Right lobe of liver (tissue), 6 donors: ENCODE measurements around the gene PSMC3IP. TPM values are rescaled to one million over a fixed set of nuclear protein-coding genes. Genes with fewer than 3 reads are reported as not detected.
A peak's percentile ranks its signal among the peaks of the same experiment; 100 is the strongest.

Experiments
- ATAC-seq, 4 donors: fragments of 200-7000 bp; cut with Tn5 transposase; one replicate each; pipeline ENCODE4 v1.9.1; 2020; ENCODE audit warnings: mild to moderate bottlenecking in 4 of 4, moderate library complexity in 4 of 4
- DNase-seq, 3 donors: peaks; one replicate each; pipeline ENCODE4 v3.0.0-alpha.2; 2020
- H3K27ac ChIP-seq, 3 donors: fragments of 200-600 bp; one replicate each; pipeline ENCODE4 v1.8.0; 2022
- H3K27me3 ChIP-seq, 2 donors: fragments of 200-600 bp; one replicate each; pipeline ENCODE4 v1.8.0; 2022
- H3K36me3 ChIP-seq, 4 donors: fragments of 200-600 bp; sonication (generic) in 1 of 4; one replicate each; pipeline versions ENCODE4 v1.5.1 to v1.8.0; 2017 to 2022; ENCODE audit warnings: control low read depth in 1 of 4
- H3K4me1 ChIP-seq, 4 donors: fragments of 200-600 bp; sonication (generic) in 1 of 4; one replicate each; pipeline versions ENCODE4 v1.5.1 to v1.8.0; 2017 to 2022; ENCODE audit warnings: control low read depth in 1 of 4
- H3K4me3 ChIP-seq, 3 donors: fragments of 200-600 bp; one replicate each; pipeline ENCODE4 v1.8.0; 2022
- H3K9me3 ChIP-seq, 4 donors: fragments of 200-600 bp; sonication (generic) in 1 of 4; one replicate each; pipeline versions ENCODE4 v1.5.1 to v1.8.0; 2017 to 2022; ENCODE audit warnings: control low read depth in 1 of 4
- POLR2A ChIP-seq: fragments of 450-650 bp; IDR thresholded peaks from one replicate; pipeline ENCODE4 v1.6.1; 2017; ENCODE audit warnings: antibody characterized with exemption, mild to moderate bottlenecking
- WGBS: methylation state at CpG from one replicate; pipeline ENCODE4 v1.1.6; 2018; ENCODE audit warnings: low coverage, low lambda C conversion rate; ENCODE audit not compliant: insufficient coverage; ENCODE audit errors: missing lambda C conversion rate; 5-methylcytosine and 5-hydroxymethylcytosine counted together
- intact Hi-C, 2 donors: fragments of 100-400 bp; cut with DNase I; formaldehyde crosslinking; loops; one replicate each; pipeline versions ENCODE4 v1.11.2 to v1.14.1; 2022
- total RNA-seq, 6 experiments: library from RNA; depleted of rRNA in 2 of 6; stranded (reverse); fragments of >200 nt in 2 of 6; fragmentation: NEBNext Ultra II Directional in 3 of 6; extraction: Animal tissue kit (Norgen Biotek cat#: 25700) in 3 of 6; gene quantifications; one replicate each; pipeline versions ENCODE4 v1.1.0 to v1.2.4, GENCODE V29; 2016 to 2023
- TF ChIP-seq, protein P1 (sequence below), 4 donors: fragments of 200-600 bp in 3 of 4; fragments of 450-650 bp in 1 of 4; IDR thresholded peaks; one replicate each; pipeline versions ENCODE4 v1.5.1 to v1.8.0; 2016 to 2022; ENCODE audit warnings: antibody characterized with exemption in 4 of 4, mild to moderate bottlenecking in 2 of 4
- donor health status: DM: no; HTN: yes; CAD: no.
- donor health status: DM: no; HTN: no; CAD: no.
- donor health status: DM: no; HTN: no; CAD: no.
- donor health status: DM: no; HTN: yes; CAD: no.
- donor health status: DM: no; HTN: yes; CAD: no.

PSMC3IP gene
- total RNA-seq, 6 experiments from 2014 or later: 0.26 to 2.4 (median 0.76) TPM

DNA sequence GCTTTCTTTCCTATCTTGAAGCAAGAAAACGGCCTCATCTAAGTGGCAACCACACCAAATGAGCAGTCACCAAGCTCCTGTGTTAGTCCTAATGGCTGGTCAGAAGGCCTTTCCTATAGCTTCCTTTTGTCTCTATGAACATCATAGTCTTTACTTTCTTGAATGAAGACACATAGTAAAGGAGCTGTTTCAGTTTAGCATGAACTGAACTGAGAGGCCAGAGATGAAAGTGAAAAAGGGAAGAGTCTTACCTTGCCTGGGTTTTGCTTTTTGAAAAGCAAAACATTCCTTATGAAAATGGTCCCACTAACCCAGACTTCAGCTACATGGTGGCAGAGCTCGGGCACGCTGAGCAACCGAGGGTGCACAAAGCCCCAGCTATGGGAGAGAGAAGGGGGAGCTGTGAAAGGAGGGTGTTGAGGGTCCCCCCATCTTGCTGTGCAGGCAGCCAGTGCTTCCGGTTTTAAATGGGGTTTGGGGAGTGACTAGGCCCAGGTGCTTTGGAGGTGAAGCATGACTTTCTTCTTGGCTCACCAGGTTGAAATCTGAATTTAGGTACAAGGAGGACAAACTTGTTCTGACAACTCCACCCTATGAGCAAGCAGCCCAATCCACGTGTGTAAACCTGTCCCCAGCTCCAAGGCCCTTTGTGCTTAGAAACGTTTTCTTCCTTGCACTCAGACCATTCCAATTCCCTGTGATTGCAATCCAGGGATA lies 9.1 kb upstream of the PSMC3IP start:
- intact Hi-C loops: loop anchor here in 1 of 2 donors (10.0 kb wide), 1 partner anchor 98 kb away; the partner anchor contains the start of genes CCR10 and CNTNAP1
- Histone ChIP-seq H3K27me3 (no peaks in the 10 kb centered on the region), H3K4me1 (no peaks in the 10 kb centered on the region)

DNA sequence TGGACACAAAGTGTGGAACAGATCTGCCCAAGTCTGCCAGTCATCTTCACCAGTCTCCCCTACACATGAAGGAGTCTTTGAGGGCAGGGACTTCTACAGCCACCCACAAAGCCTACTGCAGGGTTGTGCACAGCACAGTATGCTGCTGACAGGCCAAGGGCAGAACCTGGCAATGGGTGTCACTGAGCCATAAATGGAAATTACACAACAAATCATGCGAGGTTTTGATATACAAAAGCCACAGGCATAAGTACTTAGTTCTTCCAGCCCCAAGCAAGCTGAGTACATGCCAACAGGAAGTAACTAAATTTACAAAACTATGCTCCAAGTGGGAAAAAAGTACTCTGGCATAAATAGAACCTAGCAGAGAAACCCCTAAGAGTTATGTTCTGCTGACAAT lies 7.8 kb upstream of the PSMC3IP start:
- DNase-seq (no peak), ATAC-seq (peak; percentile 18 to 67 (median 50))
- H3K36me3 ChIP-seq: peaks cover 9 to 85% (median 37%) of the 10 kb centered on the region in 4 donors
- H3K4me3 ChIP-seq: no peak overlapping the region
- 29% methylated on average over 1 of the region's 1 CpG for WGBS
- no peaks in the 10 kb centered on the region for H3K4me1 ChIP-seq
- no peak for TF ChIP-seq POLR2A
- TF ChIP-seq, protein P1, sequence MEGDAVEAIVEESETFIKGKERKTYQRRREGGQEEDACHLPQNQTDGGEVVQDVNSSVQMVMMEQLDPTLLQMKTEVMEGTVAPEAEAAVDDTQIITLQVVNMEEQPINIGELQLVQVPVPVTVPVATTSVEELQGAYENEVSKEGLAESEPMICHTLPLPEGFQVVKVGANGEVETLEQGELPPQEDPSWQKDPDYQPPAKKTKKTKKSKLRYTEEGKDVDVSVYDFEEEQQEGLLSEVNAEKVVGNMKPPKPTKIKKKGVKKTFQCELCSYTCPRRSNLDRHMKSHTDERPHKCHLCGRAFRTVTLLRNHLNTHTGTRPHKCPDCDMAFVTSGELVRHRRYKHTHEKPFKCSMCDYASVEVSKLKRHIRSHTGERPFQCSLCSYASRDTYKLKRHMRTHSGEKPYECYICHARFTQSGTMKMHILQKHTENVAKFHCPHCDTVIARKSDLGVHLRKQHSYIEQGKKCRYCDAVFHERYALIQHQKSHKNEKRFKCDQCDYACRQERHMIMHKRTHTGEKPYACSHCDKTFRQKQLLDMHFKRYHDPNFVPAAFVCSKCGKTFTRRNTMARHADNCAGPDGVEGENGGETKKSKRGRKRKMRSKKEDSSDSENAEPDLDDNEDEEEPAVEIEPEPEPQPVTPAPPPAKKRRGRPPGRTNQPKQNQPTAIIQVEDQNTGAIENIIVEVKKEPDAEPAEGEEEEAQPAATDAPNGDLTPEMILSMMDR (IDR thresholded peaks at IDR 0.05): no peak
- no peak overlapping the region for H3K27ac ChIP-seq
- no peaks in the 10 kb centered on the region for H3K27me3 ChIP-seq
- intact Hi-C loops: loop anchor here in 1 of 2 donors (10.0 kb wide), 1 partner anchor 99 kb away; the partner anchor contains the start of genes CCR10 and CNTNAP1
- no peaks in the 10 kb centered on the region for H3K9me3 ChIP-seq

More for the DNA sequence above, 9.1 kb upstream of the PSMC3IP start:
- Histone ChIP-seq H3K36me3 (peaks cover 9 to 89% (median 39%) of the 10 kb centered on the region in 4 donors), H3K4me3 (no peak overlapping the region), H3K27ac (no peak overlapping the region), H3K9me3 (no peaks in the 10 kb centered on the region)
- no peak for TF ChIP-seq POLR2A
- TF ChIP-seq, protein P1 (IDR thresholded peaks at IDR 0.05): no peak
- no peak for DNase-seq
- ATAC-seq: no peak
- WGBS: 85% methylated on average over 5 of the region's 7 CpGs

DNA sequence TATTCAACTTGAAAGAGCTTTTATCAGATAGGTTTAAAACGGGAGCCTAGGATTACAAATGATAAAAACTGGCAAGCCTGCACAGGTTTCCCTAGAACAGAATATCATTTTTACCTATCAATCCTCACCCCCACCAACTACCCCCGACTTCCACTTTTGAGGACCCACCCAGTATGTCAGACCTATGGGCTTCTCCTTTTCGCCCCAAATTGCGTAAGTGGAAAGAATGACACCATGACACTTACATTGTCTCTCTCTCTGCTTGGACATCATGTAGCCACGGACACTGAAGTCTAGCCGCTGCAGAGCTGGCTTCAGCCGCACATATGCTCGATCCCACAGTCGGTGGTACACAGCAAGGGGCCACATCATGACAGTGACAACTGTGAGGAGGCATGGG lies 7.4 kb upstream of the PSMC3IP start:
- no peak overlapping the region for H3K4me3 ChIP-seq
- 89% methylated on average over 9 of the region's 9 CpGs for WGBS
- H3K9me3 ChIP-seq: no peaks in the 10 kb centered on the region
- intact Hi-C loops: loop anchor here in 1 of 2 donors (10.0 kb wide), 1 partner anchor 100 kb away; the partner anchor contains the start of genes CCR10 and CNTNAP1
- DNase-seq: no peak
- H3K4me1 ChIP-seq: no peaks in the 10 kb centered on the region
- no peak overlapping the region for H3K27ac ChIP-seq
- TF ChIP-seq, protein P1 (IDR thresholded peaks at IDR 0.05): no peak
- TF ChIP-seq POLR2A: no peak
- H3K27me3 ChIP-seq: no peaks in the 10 kb centered on the region
- H3K36me3 ChIP-seq: peaks cover 9 to 86% (median 36%) of the 10 kb centered on the region in 4 donors
- peak; percentile 27 to 62 (median 34) for ATAC-seq

DNA sequence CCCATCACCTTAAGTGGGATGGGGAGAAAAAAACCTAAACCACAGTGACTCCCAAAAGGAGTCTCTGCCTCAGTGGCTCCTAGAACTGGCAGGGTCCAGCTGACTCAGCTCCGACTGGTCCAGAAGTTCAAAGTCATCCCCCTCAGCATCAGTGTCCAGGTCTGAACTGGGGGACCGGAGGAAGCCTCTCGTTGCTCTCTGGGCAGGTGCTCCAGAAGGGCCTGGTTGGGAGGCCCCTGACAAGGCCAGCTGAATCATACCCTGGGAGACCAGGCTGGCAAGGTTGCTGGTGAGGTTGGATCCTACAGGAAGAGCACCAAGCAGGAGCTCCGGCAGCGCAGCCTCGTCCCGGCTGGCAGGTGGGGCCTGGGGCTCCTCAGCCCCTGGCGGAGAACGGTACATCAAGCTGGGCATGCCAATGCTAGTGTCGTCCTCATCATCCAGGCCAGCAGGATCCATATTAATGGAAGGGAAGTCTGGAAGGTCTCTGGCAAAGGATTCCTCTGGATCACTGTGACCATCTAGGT lies 4.3 kb upstream of the PSMC3IP start:
- ATAC-seq (no peak), DNase-seq (no peak)
- no peaks in the 10 kb centered on the region for H3K27me3 ChIP-seq
- 100% methylated on average over 2 of the region's 10 CpGs for WGBS
- no peak overlapping the region for H3K4me3 ChIP-seq
- H3K9me3 ChIP-seq: no peaks in the 10 kb centered on the region
- no peak for TF ChIP-seq POLR2A
- TF ChIP-seq, protein P1 (IDR thresholded peaks at IDR 0.05): no peak
- intact Hi-C loops: loop anchor here in 1 of 2 donors (10.0 kb wide), 1 partner anchor 103 kb away; the partner anchor contains the start of genes CCR10 and CNTNAP1
- peaks cover 9 to 62% (median 27%) of the 10 kb centered on the region in 4 donors for H3K36me3 ChIP-seq
- peaks cover 0 to 15% (median 6%) of the 10 kb centered on the region in 4 donors for H3K4me1 ChIP-seq
- H3K27ac ChIP-seq: no peak overlapping the region
